Measurements from ENCODE around the gene CDC20.

GRCh38 chr1:43398227-43398626 is 39.4 kb downstream of the CDC20 start:
- no peak for TF ChIP-seq HDGF (IDR thresholded peaks at IDR 0.05; ENCODE audit: borderline replicate concordance)
- TF ChIP-seq SP1 (IDR thresholded peaks at IDR 0.05): no peak
- no peak for TF ChIP-seq ARNT (IDR thresholded peaks at IDR 0.05)
- no peak for TF ChIP-seq FOXM1 (IDR thresholded peaks at IDR 0.05; ENCODE audit: borderline replicate concordance)
- TF ChIP-seq SUZ12 (IDR thresholded peaks at IDR 0.05): no peak
